Measurements from ENCODE around the gene SAMD9.
"Not testable (repeated sequence)": the region's sequence is repeated elsewhere in the genome, so short reads cannot be mapped to it uniquely, and the experiment has no call there.

SAMD9 gene

GRCh38 chr7:93142127-93142526 lies 24.3 kb upstream of the SAMD9 start:
- DNase-seq (ENCODE audit: low spot score) = no peak
- no peak for TF ChIP-seq CTCF (IDR thresholded peaks at IDR 0.05; ENCODE audit: extremely low read depth, missing control alignments)

GRCh38 chr7:93140582-93141191 lies 22.9 kb upstream of the SAMD9 start:
- TF ChIP-seq CTCF (IDR thresholded peaks at IDR 0.05; ENCODE audit: extremely low read depth, missing control alignments) = no peak
- DNase-seq (ENCODE audit: low spot score) = no peak

GRCh38 chr7:93138576-93138975 lies 20.8 kb upstream of the SAMD9 start:
- no peak for DNase-seq (ENCODE audit: low spot score)
- TF ChIP-seq CTCF (IDR thresholded peaks at IDR 0.05; ENCODE audit: extremely low read depth, missing control alignments) = no peak

GRCh38 chr7:93133005-93133404 lies 15.2 kb upstream of the SAMD9 start:
- TF ChIP-seq CTCF (IDR thresholded peaks at IDR 0.05; ENCODE audit: extremely low read depth, missing control alignments) = no peak
- DNase-seq (ENCODE audit: low spot score) = no peak

GRCh38 chr7:93132216-93132615 lies 14.4 kb upstream of the SAMD9 start:
- no peak for DNase-seq (ENCODE audit: low spot score)
- no peak for TF ChIP-seq CTCF (IDR thresholded peaks at IDR 0.05; ENCODE audit: extremely low read depth, missing control alignments)

- not testable (repeated sequence) for DNase-seq (ENCODE audit: low spot score)
Observed at GRCh38 chr7:93126954-93127353, 9.2 kb upstream of the SAMD9 start.

GRCh38 chr7:93123532-93123931 lies 5.8 kb upstream of the SAMD9 start:
- DNase-seq (ENCODE audit: low spot score) = not testable (repeated sequence)

GRCh38 chr7:93120592-93121549 lies 3.1 kb upstream of the SAMD9 start:
- TF ChIP-seq CTCF (IDR thresholded peaks at IDR 0.05; ENCODE audit: extremely low read depth, missing control alignments) = no peak
- DNase-seq (ENCODE audit: low spot score) = no peak
